HG03196 (cell line): Measurements from ENCODE around the gene WNT4.

Source experiments
- ATAC-seq: cut with Tn5 transposase; IDR thresholded peaks from one replicate; pipeline ENCODE4 v1.9.1; 2021; ENCODE audit not compliant: unreplicated experiment

Gene WNT4

DNA sequence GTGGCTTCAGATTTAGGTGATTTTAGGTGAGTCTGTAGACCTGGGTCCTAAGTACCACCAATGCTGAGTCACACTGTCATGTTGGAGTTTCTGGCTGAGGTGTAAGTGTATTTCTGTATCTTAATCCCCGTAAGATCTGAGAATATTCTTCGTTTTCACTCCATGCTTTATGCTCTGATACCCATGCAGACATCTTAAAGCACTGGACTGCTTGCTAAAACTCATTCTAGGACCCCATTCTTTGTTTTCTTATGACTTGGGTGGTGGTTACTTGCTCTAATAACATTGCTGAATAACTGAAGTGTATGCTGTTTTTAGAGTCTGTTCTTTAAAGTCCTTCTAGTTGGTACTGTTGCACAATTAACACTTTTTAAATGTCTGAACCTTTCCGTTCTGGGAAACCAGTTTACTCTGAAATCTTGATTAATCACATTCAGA is 53.7 kb downstream of the WNT4 start:
- no peak for ATAC-seq

GRCh38 chr1:22088331-22088730 is 54.6 kb downstream of the WNT4 start:
- ATAC-seq, result no peak

DNA sequence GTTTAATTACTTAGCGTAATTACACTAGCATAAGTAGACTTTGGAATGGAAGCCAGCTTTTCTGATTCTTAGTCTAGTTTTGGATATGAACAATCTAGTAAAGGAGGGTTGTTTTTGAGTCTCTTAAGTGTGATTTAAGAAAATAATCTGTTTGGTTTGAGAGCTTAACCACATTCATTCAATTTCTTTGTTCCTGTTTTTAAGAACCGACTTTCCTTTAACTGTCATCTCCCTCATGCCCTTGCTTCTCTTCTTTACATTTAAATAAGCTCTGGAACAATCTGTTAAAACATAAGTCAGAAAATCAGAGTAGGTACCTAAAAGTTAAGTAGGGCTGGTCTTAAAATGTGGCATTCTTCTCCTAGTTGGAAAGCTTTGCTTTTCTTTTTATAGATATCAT is 62.7 kb downstream of the WNT4 start:
- ATAC-seq, result no peak

DNA sequence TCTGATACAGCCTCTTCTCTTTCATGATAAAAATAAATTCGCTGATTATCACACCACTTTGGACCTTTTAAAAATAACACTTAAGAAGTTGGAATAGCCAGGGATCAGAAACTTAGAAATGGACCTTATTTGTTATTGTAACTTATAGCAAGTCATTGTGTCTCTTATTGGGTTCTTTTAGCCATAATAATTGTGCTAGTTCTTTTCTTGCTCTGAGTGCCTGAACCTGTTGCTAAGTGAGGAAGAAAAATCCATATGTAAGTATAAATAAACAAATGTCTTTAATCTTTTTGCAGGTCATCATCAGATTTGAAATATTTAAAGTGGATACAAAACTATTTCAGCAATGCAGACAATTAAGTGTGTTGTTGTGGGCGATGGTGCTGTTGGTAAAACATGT is 64.8 kb downstream of the WNT4 start:
- no peak for ATAC-seq

DNA sequence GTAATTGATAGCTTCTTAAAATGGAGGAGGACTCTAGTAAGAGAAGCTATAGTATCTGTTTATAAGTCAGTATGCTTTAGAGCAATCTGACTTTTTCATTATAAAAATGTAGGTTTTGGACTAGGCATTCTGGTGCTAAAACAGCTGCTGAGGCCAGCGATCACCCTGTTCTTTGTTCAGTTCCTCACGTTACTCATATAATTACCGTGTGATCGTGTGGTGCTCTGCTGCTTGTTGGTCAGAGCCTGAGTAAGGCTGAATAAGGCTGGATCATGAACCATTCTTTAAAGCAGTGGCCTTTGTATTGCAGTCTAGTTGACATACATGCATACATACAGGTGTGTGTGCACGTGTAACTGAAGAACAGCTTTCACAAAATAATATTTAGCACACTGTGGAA is 65.2 kb downstream of the WNT4 start:
- ATAC-seq, result no peak

GRCh38 chr1:22076346-22076745 is 66.6 kb downstream of the WNT4 start:
- no peak for ATAC-seq

DNA sequence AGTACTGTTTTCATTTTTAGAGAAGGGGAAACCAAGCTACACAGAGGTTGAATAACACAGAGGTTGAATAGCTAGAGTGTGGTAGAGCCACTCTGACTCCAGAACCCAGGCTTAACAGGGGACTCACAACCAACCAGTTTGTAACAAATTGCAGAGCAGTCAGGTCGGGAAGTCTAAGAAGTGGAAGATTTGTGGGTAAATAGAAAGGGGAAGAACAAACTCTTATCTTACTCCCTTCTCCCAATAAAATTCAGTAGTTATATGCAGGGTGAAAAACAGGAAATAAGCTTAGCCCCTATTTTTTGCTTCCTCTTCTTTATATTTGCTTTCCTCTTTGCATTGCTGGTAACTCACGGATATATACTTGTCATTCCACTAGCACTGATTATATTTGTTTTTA is 67.2 kb downstream of the WNT4 start:
- ATAC-seq, result no peak

- no peak for ATAC-seq
Observed at GRCh38 chr1:22074803-22075202, 68.1 kb downstream of the WNT4 start.

DNA sequence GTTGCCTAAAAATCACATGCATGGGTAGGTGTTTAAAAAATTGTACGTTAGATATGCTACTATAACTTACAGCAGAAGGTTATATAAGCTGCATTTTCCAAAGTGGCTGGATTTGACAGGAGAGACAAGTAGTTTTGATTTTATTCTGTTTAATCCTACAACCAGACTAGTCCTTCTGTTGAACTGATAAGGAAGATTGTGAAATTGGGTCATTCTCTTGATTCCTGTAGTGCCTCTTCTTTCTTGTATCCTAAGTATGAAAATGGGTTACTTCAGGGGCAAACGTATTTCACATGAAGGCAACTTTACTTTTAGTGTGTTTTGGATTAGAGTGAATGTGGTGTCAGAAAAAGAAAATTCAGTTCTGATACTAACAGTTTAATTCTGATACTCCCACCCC is 71.4 kb downstream of the WNT4 start:
- no peak for ATAC-seq
